ENCODE results near the gene CLEC11A.
"Not testable (repeated sequence)": the region's sequence is repeated elsewhere in the genome, so short reads cannot be mapped to it uniquely, and the experiment has no call there.

Gene CLEC11A

DNA sequence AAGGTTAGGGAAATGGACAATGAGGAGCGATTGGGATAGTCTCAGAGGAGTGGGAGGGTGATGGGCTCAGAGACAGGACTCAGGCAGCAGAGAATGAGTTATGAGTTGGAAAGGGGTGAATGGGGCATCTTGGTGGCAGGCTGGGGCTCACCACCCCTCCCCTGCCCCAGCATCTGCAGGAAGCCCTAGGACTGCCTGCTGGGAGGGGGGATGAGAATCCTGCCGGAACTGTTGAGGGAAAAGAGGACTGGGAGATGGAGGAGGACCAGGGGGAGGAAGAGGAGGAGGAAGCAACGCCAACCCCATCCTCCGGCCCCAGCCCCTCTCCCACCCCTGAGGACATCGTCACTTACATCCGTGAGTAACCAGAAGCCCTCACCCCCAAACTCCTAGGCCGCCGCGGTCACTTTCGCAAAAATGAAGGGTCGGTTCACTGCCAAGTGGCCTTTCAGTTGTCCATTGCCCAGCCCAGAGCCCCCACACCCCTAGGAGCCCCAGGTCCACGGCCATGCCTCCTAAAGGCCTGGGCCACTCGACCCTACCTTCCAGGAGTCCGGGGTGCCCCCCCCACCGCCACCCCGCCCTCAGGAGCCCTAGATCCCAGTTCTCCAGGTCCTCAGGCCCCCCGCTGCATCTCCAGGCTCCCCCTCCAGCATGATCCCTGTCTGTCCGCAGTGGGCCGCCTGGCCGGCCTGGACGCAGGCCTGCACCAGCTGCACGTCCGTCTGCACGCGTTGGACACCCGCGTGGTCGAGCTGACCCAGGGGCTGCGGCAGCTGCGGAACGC is 764 bp downstream of the CLEC11A start:
- DNase-seq (ENCODE audit: low read depth): no peak

- DNase-seq (ENCODE audit: low read depth): peak; percentile 98
Observed at GRCh38 chr19:50724522-50725217, 1.5 kb downstream of the CLEC11A start.

DNA sequence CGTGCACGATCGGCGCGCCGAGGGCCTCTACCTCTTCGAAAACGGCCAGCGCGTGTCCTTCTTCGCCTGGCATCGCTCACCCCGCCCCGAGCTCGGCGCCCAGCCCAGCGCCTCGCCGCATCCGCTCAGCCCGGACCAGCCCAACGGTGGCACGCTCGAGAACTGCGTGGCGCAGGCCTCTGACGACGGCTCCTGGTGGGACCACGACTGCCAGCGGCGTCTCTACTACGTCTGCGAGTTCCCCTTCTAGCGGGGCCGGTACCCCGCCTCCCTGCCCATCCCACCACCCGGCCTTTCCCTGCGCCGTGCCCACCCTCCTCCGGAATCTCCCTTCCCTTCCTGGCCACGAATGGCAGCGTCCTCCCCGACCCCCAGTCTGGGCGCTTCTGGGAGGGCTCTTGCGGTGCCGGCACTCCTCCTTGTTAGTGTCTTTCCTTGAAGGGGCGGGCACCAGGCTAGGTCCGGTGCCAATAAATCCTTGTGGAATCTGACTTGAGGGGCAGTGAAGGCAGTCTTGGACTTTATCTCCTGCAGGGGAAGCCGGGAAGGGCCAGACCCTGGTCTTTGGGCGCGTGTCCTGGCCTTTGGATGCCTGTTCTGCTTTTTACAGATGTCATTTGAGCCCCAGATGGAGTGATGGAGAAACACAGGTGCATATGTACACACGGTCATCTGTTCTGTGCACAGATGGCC is 2.2 kb downstream of the CLEC11A start:
- DNase-seq (ENCODE audit: low read depth): no peak

GRCh38 chr19:50725911-50726230 is 2.7 kb downstream of the CLEC11A start:
- DNase-seq (ENCODE audit: low read depth): no peak

DNA sequence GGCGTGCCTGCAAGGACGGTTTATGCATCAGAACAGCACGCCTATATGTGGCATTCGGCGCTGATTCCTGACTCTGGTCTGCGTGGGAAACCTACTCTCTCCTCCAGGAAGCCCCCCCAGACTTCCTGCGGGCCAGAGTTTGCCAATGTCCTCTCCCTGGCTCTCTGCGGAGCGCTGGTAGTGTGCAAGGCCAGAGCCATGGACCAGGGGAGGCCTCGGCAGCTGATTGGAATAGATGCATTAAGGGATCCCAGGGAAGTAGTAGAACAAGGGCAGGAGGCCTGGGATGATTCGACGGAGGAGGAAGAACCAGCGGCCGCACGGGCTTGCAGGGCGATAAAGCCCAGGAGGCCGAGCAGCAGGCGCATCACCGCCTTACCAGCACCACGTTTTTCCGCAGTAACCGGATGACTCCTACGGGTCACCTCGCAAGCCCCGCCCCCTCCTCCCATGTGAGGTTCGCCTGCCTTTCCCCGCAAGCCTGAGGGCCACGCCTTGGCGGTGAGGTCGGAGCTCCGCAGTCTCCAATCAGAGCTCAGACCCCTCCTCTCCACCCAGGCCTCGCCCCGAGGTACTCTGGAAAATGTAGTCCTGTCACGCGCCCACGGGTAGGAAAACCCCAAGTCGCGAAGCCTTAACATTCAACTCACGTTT is 5.0 kb downstream of the CLEC11A start:
- DNase-seq (ENCODE audit: low read depth): no peak

DNA sequence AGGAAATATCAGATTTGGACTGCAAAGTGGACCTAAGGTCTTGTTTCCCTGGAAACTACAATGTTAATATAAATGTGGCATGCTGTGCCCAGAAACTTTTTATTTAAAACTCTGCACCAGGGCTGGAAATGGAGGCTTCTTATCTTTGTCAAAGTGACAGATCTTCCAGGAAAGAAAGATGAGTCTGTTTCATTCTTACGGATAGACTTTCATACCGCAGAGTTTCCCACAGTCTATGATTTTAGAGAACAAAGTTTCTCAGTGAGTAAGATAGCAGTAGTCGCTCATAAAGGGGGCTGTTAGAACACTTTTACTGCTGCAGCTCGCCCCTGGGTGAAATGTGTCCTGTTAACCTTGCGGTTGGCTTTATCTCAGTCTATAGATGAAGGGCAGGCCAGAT is 6.7 kb downstream of the CLEC11A start:
- DNase-seq (ENCODE audit: low read depth): no peak

DNA sequence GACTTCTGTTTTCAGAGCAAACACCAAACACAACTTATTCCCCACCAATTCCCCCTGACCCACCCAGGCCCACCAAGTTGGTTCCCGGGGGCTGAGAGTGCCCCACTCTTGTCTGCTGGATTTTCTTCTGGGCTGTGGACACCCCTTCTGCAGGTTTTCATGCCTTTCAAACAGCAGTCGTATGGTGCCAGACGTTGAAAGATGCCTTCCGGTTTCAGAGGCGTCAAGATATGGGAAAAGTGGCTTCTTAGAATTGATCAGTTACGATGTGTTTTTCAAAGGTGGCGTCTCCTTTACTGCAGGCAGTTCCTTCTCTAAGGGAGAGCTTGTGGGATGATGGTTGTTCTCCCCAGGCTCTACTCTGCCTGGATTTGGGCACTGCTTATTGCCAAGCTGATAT is 12.7 kb downstream of the CLEC11A start:
- DNase-seq (ENCODE audit: low read depth): no peak

DNA sequence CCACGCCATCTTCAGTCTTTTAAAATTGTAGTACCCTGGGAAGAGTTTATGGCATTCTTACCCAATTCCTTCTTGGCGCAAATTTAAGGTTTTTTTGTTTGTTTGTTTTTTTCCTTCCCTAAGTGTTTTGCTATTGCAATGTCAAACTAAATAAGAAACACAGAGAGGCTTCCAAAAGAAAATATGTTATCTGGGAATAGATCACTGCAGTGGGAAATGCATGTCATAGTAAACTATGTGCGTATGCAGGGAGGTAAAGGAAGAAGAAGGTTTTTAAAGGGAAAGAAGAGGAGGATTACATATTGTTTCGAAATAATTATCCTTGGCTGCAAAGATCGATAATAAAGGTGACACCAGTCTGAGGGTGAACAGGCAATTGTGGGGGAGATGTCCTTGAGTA is 13.2 kb downstream of the CLEC11A start:
- DNase-seq (ENCODE audit: low read depth): no peak

DNA sequence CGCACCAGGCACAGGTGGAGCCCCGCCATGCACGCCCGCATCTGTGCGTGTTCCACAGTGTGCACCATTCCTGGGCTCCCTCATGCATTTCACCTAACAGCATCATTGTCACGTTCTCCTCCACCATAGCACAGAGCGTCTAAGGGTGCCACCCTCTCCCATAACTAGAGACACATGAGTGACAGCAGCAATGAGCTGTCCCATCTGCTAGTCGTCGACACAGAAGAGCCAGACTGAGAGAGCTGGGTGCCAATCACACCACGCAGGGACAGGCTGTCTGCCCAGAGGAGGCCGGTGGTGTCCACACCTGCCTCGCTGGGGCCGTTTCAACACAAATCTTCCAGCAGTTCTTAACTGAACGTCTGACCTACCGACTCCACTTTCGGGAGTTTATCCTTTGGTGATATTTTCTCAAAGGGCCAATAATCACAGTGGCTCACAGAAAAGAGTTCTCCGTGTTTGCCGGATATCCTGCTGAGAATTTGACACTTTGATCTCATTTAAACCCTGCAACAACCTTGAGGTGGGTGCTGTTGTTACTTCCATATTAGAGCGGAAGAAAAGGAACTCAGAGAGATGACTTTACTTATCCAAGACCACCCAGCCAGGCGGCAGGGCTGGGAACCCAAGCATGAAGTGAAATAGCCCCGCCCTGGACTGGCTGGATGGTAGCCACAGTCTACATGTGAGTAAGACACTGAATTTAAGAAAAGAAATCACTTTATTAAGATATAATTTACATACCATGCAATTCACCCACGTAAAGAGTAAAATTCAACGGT is 16.2 kb downstream of the CLEC11A start:
- no peak for DNase-seq (ENCODE audit: low read depth)

DNA sequence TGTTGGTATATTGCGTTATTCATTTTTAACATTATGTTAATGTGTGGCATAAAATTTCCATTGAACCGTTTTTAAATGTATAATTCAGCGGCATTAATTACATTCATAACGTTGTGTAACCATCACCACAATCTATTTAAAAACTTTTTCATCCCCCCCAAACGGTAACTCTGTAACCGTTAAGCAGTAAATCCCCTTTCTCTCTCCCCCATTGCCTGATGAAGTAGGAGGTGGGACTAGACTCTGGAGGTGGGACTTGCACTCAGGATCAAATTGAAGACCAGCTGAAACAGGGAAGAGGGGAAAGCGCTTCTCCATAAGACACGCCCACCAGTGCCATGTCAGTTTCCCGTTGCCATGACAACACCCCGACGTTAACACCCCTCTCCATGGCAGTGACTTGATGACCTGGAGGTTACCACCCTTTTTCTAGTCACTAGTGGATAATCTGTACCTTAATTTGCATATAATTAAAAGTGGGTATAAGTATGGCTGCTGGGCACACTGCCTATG is 16.8 kb downstream of the CLEC11A start:
- DNase-seq (ENCODE audit: low read depth): no peak

DNA sequence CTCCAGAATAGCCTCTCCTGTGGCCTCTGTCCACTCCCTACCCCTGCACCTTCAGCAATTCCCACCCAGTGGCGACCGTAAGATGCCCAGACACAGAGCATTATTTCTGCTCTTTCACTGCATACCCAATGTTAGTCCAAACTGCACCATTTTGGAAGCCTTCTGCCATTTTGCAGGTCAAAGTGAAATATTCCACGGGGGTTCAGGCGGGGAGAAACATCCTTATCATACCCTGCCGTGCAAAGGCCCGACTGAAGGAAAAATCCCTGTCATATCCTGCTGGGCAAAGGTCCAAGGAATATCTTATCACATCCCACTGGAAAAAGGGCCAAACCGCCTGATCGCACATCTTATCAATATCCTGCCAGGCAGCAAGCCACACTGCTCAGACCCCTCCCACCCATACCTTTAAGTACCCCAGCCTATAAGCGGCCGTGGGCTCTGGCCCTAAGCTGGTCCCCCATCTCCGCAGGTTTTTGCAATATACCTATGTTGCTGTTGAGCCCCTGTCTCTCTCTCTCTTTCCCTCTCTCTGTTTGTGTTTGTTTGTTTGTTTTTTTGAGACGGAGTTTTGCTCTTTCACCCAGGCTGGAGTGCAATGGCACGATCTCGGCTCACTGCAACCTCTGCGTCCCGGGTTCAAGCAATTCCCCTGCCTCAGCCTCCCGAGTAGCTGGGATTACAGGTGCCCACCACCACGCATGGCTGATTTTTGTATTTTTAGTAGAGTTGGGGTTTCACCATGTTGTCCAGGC is 18.2 kb downstream of the CLEC11A start:
- no peak for DNase-seq (ENCODE audit: low read depth)

DNA sequence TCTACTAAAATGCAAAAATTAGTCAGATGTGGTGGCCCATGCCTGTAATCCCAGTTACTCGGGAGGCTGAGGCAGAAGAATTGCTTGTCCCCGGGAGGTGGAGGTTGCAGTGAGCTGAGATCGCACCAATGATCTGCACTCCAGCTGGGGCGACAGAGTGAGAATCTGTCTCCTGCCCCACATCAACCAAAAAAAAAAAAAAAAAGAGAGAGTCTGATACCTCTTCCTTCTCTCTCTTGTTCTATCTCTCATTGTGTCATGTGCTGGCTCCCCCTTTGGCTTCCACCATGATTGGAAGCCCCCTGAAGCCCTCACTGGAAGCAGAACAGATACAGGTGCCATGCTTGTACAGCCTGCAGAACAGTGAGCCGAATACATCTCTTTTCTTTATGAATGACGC is 20.4 kb downstream of the CLEC11A start:
- no peak for DNase-seq (ENCODE audit: low read depth)

- no peak for DNase-seq (ENCODE audit: low read depth)
Observed at GRCh38 chr19:50745221-50745620, 22.1 kb downstream of the CLEC11A start.

- not testable (repeated sequence) for DNase-seq (ENCODE audit: low read depth)
Observed at GRCh38 chr19:50747141-50747540, 24.0 kb downstream of the CLEC11A start.

DNA sequence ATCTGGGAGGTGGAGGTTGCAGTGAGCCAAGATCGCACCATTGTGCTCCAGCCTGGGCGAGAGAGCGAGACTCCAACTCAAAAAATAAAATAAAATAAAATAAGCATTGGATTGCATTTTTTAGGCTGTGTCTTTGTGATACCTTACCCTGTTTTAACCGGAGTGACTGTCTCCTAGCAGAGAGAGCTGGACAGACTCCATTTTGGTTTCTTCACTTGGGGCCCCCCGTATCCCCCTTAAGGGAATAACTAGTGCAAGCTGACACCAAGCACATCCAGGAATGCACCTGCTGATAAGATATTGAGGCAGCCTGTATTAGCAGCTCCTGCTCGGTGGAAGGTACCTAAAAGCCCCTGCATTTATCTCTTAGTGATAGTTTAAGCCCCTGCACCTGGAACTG is 26.3 kb downstream of the CLEC11A start:
- DNase-seq (ENCODE audit: low read depth): no peak

DNA sequence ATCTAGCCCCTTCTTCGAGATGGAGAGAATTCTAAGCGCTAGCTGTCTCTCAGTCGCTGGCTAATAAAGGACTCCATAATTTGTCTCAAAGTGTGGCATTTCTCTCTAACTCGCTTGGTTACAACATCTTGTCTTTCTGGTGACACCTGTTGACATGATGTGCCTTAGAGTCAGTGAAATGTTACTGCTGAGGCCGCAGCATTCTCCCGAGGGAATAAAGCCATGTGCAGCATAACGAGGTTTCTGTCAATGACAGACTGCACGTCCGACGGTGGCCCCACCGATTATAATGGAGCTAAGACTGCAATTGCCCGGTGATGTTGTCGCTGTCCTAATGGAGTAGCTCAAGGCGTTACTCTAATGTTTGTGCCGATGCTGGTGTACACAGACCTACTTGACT is 26.8 kb downstream of the CLEC11A start:
- DNase-seq (ENCODE audit: low read depth): no peak

GRCh38 chr19:50753879-50754278 is 30.7 kb downstream of the CLEC11A start:
- no peak for DNase-seq (ENCODE audit: low read depth)

DNA sequence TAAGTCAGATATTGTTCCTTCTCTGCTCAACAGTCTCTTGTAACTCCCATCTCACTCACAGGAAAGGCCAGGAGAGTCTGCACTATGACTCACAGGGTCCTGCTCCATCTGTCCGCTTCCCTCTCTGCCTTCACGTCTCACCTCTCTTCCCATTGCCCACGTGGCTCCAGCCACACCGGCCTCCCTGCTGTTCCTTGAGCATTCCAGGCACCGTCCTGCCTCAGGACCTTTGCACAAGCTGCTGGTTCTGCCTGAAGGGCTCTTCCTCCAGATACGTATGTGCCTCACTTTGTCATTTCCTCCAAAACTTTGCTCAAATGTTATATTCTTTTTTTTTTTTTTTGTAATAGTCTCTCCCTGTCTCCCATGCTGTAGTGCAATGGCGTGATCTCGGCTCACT is 33.1 kb downstream of the CLEC11A start:
- DNase-seq (ENCODE audit: low read depth): not testable (repeated sequence)

DNA sequence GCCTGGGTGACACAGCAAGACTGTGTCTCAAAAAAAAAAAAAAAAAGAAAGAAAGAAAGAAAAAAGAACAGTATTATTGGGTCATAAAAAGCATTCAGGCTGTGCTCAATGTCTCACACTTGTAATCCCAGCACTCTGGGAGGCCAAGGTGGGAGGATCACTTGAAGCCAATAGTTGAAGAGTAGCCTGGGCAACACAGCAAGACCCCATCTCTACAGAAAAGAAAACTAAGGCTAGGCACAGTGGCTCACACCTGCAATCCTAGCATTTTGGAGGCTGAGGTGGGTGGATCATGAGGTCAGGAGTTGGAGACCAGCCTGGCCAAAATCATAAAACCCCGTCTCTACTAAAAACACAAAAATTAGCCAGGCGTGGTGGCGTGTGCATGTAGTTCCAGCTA is 34.5 kb downstream of the CLEC11A start:
- DNase-seq (ENCODE audit: low read depth): not testable (repeated sequence)

GRCh38 chr19:50759076-50759475 is 35.9 kb downstream of the CLEC11A start:
- not testable (repeated sequence) for DNase-seq (ENCODE audit: low read depth)

DNA sequence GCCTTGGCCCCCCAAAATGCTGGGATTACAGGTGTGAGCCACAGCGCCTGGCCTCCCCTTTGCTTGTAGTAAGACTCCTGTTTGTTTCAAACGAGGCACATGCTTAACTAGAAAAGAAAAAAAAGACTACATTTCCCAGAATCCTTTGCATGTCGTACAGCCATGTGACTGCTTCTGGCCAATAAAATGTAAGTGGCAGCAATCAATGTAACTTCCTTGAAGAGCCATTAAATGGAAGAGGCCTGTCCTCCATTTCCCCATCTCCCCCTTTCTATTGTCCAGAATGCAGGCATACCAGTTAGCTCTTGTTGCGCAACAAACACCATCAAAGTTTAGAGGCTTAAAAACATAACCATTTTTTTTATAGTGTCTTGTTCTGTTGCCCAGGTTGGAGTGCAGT is 36.7 kb downstream of the CLEC11A start:
- DNase-seq (ENCODE audit: low read depth): no peak
